GM18951 (cell line): ENCODE results near the gene COL6A2.
"Not testable (repeated sequence)": the region's sequence is repeated elsewhere in the genome, so short reads cannot be mapped to it uniquely, and the experiment has no call there.

Experiments used
- POLR2A ChIP-seq: IDR thresholded peaks from 4 replicates; pipeline ENCODE4 v1.6.1; 2011; ENCODE audit warnings: mild to moderate bottlenecking; ENCODE audit not compliant: insufficient read length, insufficient read depth; ENCODE audit errors: extremely low read depth
- in situ Hi-C: fragments of 300-500 bp; cut with MboI; formaldehyde crosslinking; loops from one replicate; pipeline ENCODE4 v1.12.0; 2022; ENCODE audit warnings: low sequenced_read_pairs, mixed read lengths, inconsistent platforms; ENCODE audit not compliant: unreplicated experiment

Gene COL6A2

GRCh38 chr21:46158666-46159300 lies 60.9 kb downstream of the COL6A2 start:
- TF ChIP-seq POLR2A, result no peak
- in situ Hi-C loops, result no loop called here

GRCh38 chr21:46159390-46159789 lies 61.5 kb downstream of the COL6A2 start:
- no peak for TF ChIP-seq POLR2A
- in situ Hi-C loops, result no loop called here

- in situ Hi-C loops, result no loop called here
These were observed 62.1 kb downstream of the COL6A2 start for GRCh38 chr21:46159841-46160656.

GRCh38 chr21:46160657-46160906 lies 62.7 kb downstream of the COL6A2 start:
- in situ Hi-C loops, result no loop called here
- TF ChIP-seq POLR2A, result no peak

More at GRCh38 chr21:46159841-46160656, 62.1 kb downstream of the COL6A2 start:
- TF ChIP-seq POLR2A, result no peak

GRCh38 chr21:46160907-46161632 lies 63.2 kb downstream of the COL6A2 start:
- TF ChIP-seq POLR2A, result no peak
- in situ Hi-C loops, result no loop called here

- in situ Hi-C loops, result no loop called here
- TF ChIP-seq POLR2A, result no peak
These were observed 64.0 kb downstream of the COL6A2 start for GRCh38 chr21:46161633-46162592.

GRCh38 chr21:46163380-46163779 lies 65.5 kb downstream of the COL6A2 start:
- no peak for TF ChIP-seq POLR2A
- in situ Hi-C loops, result no loop called here

- in situ Hi-C loops, result no loop called here
- no peak for TF ChIP-seq POLR2A
These were observed 67.2 kb downstream of the COL6A2 start for GRCh38 chr21:46165098-46165497.

- in situ Hi-C loops, result no loop called here
- TF ChIP-seq POLR2A, result no peak
These were observed 70.3 kb downstream of the COL6A2 start for GRCh38 chr21:46168238-46168637.

- in situ Hi-C loops, result no loop called here
These were observed 70.9 kb downstream of the COL6A2 start for GRCh38 chr21:46168659-46169386.

GRCh38 chr21:46170436-46171193 lies 72.7 kb downstream of the COL6A2 start:
- in situ Hi-C loops, result not testable (repeated sequence)

More at GRCh38 chr21:46168659-46169386, 70.9 kb downstream of the COL6A2 start:
- no peak for TF ChIP-seq POLR2A

- in situ Hi-C loops, result no loop called here
- no peak for TF ChIP-seq POLR2A
These were observed 73.7 kb downstream of the COL6A2 start for GRCh38 chr21:46171585-46171984.
